ENCODE data around the gene TNPO3. TPM values are rescaled to one million over a fixed set of nuclear protein-coding genes. Genes with fewer than 3 reads are reported as not detected.

TNPO3 gene
- total RNA-seq, result 32.6 TPM
- long read RNA-seq, full-length matches to known transcripts, result 28 of 37 reads
- long read RNA-seq, partial matches to known transcripts, result 2 of 37 reads
- long read RNA-seq, other reads (novel, unspliced or antisense), result 7 of 37 reads

- no peaks in the 10 kb centered on the region for H3K9me3 ChIP-seq (replicated peaks)
- intact Hi-C loops (cut with micrococcal nuclease), result no loop called here
- TF ChIP-seq CTCF (IDR thresholded peaks at IDR 0.05; ENCODE audit: borderline replicate concordance), result no peak
- peak within 1 kb of the TSS; percentile 99 for H3K27ac ChIP-seq (replicated peaks)
- no peaks in the 10 kb centered on the region for H3K36me3 ChIP-seq
- no peaks in the 10 kb centered on the region for H3K27me3 ChIP-seq (ENCODE audit: low read depth)
- H3K4me1 ChIP-seq, result peaks cover 47% of the 10 kb centered on the region
- peak within 1 kb of the TSS; percentile 94 for H3K4me3 ChIP-seq
- DNase-seq, result peak; percentile 94
Observed at GRCh38 chr7:129054438-129055293, at the start of gene TNPO3. Gene TNPO3, minus strand, starts transcription at chr7:129055111. Its CDS starts 341 bp downstream, at chr7:129054770.

GRCh38 chr7:129103561-129104324 is 48.8 kb upstream of the TNPO3 start:
- no peak for DNase-seq
- Histone ChIP-seq H3K27me3 (ENCODE audit: low read depth) (peaks cover 2% of the 10 kb centered on the region), H3K36me3 (no peaks in the 10 kb centered on the region), H3K4me3 (no peak overlapping the region), H3K9me3 (replicated peaks) (no peaks in the 10 kb centered on the region), H3K27ac (replicated peaks) (no peak overlapping the region), H3K4me1 (no peaks in the 10 kb centered on the region)
- intact Hi-C loops (cut with micrococcal nuclease), result no loop called here
- TF ChIP-seq CTCF (IDR thresholded peaks at IDR 0.05; ENCODE audit: borderline replicate concordance), result no peak

GRCh38 chr7:129101746-129102145 is 46.8 kb upstream of the TNPO3 start:
- H3K27me3 ChIP-seq (ENCODE audit: low read depth), result peaks cover 7% of the 10 kb centered on the region
- no peaks in the 10 kb centered on the region for H3K36me3 ChIP-seq
- DNase-seq, result no peak
- no peaks in the 10 kb centered on the region for H3K4me1 ChIP-seq
- H3K9me3 ChIP-seq (replicated peaks), result no peaks in the 10 kb centered on the region
- TF ChIP-seq CTCF (IDR thresholded peaks at IDR 0.05; ENCODE audit: borderline replicate concordance), result no peak
- no peak overlapping the region for H3K4me3 ChIP-seq
- intact Hi-C loops (cut with micrococcal nuclease), result no loop called here
- H3K27ac ChIP-seq (replicated peaks), result no peak overlapping the region

GRCh38 chr7:129100827-129101166 is 45.9 kb upstream of the TNPO3 start:
- Histone ChIP-seq H3K27ac (replicated peaks) (no peak overlapping the region), H3K4me3 (no peak overlapping the region), H3K27me3 (ENCODE audit: low read depth) (peaks cover 7% of the 10 kb centered on the region), H3K36me3 (no peaks in the 10 kb centered on the region), H3K9me3 (replicated peaks) (no peaks in the 10 kb centered on the region), H3K4me1 (no peaks in the 10 kb centered on the region)
- TF ChIP-seq CTCF (IDR thresholded peaks at IDR 0.05; ENCODE audit: borderline replicate concordance), result no peak
- DNase-seq, result no peak
- intact Hi-C loops (cut with micrococcal nuclease), result no loop called here

GRCh38 chr7:129098409-129099084 is 43.6 kb upstream of the TNPO3 start:
- intact Hi-C loops (cut with micrococcal nuclease), result loop anchor here (10.0 kb wide), 1 partner anchor 194 kb away; no protein-coding TSS in a partner anchor
- peaks cover 14% of the 10 kb centered on the region for H3K27me3 ChIP-seq (ENCODE audit: low read depth)

More at GRCh38 chr7:129098409-129099084, 43.6 kb upstream of the TNPO3 start:
- no peak overlapping the region for H3K27ac ChIP-seq (replicated peaks)
- TF ChIP-seq CTCF (IDR thresholded peaks at IDR 0.05; ENCODE audit: borderline replicate concordance), result no peak
- H3K4me1 ChIP-seq, result no peaks in the 10 kb centered on the region
- no peak for DNase-seq
- no peaks in the 10 kb centered on the region for H3K36me3 ChIP-seq
- H3K9me3 ChIP-seq (replicated peaks), result no peaks in the 10 kb centered on the region
- no peak overlapping the region for H3K4me3 ChIP-seq
